Globus pallidus (tissue), 1 donor: ENCODE results near the gene CDC42BPB.

Source experiments
- DNase-seq: peaks from one replicate; pipeline ENCODE4 v3.0.0-alpha.2; 2015; ENCODE audit warnings: low spot score

The CDC42BPB gene, protein sequence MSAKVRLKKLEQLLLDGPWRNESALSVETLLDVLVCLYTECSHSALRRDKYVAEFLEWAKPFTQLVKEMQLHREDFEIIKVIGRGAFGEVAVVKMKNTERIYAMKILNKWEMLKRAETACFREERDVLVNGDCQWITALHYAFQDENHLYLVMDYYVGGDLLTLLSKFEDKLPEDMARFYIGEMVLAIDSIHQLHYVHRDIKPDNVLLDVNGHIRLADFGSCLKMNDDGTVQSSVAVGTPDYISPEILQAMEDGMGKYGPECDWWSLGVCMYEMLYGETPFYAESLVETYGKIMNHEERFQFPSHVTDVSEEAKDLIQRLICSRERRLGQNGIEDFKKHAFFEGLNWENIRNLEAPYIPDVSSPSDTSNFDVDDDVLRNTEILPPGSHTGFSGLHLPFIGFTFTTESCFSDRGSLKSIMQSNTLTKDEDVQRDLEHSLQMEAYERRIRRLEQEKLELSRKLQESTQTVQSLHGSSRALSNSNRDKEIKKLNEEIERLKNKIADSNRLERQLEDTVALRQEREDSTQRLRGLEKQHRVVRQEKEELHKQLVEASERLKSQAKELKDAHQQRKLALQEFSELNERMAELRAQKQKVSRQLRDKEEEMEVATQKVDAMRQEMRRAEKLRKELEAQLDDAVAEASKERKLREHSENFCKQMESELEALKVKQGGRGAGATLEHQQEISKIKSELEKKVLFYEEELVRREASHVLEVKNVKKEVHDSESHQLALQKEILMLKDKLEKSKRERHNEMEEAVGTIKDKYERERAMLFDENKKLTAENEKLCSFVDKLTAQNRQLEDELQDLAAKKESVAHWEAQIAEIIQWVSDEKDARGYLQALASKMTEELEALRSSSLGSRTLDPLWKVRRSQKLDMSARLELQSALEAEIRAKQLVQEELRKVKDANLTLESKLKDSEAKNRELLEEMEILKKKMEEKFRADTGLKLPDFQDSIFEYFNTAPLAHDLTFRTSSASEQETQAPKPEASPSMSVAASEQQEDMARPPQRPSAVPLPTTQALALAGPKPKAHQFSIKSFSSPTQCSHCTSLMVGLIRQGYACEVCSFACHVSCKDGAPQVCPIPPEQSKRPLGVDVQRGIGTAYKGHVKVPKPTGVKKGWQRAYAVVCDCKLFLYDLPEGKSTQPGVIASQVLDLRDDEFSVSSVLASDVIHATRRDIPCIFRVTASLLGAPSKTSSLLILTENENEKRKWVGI (N-terminal part only)

DNA sequence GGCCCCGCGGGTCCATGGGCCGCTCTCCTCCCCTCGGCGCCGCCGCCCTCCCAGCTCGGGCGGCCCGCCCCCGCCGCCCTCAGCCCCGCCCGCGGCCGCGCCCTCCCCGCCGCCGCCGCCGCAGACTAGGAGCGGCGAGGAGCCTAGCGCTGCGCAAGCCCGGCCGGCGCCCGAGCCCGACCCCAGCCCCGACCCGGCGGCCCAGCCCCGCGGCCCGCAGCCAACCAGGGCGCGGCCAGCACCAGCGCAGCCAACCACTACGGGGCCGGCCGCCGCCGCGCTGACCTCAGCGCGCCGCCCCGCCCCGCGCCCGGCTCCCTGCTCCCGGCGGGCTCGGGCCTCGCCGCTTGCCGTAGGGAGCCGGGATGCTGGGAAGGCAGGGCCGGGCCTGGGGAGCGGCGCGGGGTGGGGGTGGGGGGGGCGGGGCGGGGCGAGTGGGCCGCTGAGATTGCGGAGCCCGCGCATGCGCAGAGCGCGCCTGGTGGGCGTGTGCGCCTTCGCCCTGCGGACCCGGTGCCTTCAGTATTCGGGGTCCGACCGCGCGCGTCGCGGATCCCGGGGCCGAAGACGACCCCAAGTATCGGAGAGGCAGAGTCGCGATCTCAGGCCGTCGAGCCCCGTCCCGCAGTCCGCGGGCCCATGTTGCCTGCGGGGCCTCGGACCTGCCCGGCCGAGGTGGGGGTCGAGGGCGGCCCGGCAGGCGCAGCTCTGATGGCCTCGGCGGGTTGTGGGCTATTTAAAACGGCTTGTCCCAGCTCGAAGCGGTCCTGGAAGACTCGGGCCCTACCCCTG lies at the start of gene CDC42BPB:
Gene CDC42BPB, minus strand, starts transcription at position 178 of the 792 bp plus-strand sequence. CDS start 376 bp downstream, outside the sequence.
- DNase-seq = peak; percentile 90

DNA sequence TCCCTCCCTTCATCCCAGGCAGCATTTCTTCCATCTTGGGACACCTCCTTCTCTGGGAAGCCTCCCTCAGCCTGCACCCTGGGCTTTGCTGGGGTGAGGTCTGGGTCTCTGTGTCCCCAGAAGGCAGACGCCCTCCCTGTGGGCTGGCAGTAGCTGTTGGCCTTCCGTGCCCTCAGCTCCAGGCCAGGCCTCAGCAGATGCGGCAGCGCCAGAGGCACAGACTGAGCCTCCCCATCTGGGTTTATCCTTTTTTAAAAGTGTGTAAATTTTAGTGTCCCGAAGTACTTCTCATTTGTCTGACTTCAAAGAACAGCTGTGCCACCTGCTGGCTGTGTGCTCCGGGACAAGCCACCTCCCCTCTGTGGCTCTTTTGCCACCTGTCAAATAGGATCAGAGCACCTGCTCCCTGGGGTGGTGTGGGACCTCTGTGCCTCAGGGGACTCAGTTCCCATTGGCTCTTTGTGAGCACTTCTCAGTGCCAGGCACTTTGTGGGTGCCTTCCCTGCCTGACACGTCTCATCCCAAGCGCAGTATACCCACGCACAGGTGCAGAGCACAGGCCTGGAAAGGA lies 48.3 kb upstream of the CDC42BPB start:
- no peak for DNase-seq

DNA sequence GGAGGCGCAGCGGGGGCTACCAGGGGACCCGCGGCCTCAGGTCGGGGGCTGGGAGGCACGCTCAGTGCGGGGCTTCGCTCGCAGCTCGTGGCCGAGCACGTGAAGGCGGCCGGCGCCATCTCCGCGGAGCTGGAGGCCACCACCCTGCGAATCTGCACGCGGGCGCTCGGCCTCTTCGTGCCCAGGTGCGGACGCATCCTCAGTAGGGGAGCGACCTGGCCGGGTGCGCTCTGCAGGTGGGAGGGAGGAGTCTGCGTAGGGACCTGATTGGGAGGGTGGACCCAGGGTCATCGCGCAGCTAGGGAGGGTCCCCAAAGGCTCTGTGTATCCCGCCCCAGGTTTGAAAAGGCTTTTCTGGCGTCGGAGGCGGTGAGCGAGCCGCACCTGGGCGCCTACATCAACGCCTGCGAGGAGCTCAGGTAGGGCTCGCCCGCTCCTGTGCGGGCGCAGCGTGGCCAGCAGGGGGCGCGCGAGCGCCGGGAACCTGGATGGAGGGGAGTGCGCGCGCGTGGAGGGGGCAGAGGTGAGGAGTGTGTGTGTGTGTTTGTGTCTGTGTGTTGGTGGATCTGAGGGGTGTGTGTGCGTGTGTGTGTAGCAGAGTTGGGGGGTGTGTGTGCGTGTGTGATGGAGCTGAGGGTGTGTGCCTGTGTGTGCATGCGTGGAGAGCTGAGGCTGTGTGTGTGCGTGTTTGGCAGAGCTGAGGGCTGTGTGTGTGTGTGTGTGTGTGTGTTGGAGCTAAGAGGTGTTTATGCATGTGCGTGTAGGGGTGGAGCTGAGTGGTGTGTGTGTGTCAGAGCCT lies 47.5 kb upstream of the CDC42BPB start:
- DNase-seq = no peak

DNA sequence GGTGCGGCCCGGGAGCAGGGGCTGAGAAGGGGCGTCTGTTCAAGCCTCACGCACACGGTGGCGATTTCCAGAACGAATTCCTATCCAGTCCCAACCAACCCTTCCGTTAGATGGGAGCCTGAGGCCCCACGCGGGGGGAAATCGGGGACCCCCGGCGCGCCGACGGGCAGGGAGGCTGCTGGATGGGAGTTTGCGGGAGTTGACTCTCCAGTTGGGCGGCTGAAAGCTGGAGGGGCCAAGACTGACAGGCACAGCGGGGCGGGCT lies 47.0 kb upstream of the CDC42BPB start:
- no peak for DNase-seq

DNA sequence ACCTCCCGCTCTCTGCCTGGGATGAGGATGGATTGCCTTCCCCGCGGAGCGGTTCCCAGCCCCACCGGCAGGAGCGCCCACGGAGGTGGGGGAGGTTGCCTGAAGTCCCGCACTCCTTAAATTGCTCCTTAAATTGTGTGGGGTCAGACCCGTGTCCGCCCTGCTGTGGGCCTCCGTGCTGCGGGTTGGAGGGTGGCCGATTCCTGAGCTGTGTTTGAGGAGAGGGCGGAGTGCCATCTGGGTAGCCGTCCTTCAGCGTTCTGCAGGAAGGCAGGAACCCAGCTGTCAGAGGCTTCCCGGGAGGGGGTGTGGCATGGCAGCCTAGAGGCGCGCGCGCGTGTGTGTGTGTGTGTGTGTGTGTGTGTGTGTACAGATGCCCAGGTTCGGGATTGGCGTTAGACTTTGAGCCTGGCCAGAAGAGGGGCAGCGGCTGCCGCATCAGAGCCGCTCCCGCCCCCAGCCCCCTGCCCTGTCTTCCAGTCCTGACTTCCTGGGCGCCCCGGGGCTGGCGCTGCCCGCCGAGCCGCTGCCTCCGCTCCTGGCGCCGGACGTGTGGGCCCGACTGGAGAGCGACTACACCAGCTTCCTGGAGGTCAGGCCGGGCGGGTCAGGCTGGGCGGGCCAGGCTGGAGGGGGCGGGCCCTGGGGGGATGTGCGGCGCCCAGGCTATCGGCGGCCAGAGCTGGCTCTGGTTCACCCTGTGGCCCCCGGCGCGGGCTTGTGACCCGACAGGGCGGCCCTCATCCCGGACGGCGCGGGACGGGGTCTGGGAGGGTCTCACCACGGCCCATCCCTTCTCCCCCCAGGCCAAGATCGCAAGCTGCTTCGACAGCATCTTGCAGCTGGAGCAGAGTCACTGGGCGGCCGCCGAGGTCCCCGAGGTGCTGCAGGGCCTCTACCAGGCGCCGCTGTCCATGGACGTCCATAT lies 46.4 kb upstream of the CDC42BPB start:
- no peak for DNase-seq

DNA sequence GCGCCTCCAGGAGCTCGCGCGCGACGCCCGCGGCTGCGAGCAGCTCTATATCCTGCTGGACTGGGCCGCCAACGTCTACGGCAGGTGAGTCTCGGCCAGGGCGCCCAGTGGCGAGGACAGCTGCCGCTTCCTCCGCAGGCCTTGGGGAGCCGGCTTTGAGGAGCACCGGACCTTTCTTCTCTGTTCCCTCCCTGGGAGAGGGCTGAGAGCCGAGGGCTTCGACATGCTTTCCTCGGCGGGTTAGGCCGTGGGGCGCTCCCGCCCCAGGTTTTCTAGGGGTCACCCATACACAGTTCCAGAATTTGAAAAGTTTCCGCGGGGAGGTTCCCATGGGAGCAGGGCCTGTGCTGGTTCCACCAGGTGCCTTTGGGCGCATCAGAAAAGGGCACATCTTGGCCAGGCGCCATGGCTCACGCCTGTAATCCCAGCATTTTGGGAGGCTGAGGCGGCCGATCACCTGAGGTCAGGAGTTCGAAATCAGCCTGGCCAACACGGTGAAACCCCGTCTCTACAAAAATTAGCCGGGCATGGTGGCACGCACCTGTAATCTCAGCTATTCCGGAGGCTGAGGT lies 45.4 kb upstream of the CDC42BPB start:
- DNase-seq = no peak

DNA sequence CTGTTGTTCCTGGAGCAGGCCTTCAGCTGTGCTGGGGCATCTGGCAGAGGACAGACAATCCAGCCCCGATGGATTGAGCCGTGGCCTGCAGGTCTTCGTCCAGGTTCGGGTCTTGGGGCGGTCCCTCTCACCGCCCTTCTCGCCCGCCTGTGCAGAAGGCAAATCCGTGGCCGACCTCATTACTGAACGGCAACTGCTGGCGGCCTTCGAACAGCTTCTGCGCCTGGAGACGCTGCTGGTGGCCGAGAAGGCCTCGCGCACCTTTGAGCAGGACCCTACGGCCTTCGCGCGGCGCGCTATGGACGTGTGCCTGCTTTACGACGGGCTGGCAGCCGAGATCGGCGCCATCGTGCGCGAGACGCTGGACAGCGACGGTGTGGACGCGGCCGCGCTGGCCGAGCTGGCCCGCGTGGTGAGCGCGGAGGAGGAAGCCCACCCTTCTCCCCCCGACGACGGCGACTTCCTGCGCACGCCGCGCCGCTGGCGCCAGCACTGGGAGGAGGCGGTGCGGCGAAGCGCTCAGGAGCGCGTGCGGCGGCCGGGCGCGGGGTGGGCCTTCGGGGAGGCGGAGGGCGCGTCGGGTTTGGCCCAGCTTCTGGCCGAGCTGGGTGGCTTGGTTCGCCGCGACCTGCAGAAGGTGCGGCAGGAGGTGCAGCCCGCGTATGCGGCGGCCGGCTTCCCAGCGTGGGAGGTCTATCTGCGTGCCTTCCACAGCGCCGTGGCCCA lies 44.8 kb upstream of the CDC42BPB start:
- DNase-seq = no peak

DNA sequence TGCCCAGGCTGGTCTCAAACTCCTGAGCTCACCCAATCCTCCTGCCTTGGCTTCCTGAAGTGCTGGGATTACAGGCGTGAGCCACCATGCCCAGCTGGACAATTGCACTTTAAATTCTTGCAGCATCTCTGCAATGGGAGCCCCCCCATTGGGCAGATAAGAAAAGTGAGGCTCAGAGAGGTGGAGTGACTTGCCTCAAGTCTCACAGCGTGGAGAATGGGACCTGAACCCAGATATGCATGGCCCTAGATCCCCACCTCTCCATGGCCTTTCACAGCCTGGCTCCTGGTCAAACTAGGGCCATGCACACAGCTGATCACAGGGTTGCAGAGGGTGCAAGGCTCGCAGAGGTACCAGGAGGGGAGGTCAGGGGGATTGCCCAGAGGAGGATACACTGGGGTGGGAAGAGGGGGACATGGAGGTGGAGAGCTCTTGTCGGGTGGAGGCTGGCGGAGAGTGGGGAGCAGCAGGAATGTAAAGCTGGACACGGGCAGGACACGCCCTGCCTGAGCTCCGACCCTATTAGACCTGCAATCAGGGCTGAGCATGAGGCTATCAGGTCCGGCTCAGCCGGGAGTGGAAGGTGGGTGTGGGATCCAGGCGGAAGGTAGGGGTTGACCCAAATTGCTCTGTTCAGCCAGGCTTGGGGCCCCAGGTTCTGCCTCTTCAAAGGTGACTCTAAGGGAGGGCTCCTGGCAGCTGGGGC lies 44.1 kb upstream of the CDC42BPB start:
- DNase-seq = no peak

DNA sequence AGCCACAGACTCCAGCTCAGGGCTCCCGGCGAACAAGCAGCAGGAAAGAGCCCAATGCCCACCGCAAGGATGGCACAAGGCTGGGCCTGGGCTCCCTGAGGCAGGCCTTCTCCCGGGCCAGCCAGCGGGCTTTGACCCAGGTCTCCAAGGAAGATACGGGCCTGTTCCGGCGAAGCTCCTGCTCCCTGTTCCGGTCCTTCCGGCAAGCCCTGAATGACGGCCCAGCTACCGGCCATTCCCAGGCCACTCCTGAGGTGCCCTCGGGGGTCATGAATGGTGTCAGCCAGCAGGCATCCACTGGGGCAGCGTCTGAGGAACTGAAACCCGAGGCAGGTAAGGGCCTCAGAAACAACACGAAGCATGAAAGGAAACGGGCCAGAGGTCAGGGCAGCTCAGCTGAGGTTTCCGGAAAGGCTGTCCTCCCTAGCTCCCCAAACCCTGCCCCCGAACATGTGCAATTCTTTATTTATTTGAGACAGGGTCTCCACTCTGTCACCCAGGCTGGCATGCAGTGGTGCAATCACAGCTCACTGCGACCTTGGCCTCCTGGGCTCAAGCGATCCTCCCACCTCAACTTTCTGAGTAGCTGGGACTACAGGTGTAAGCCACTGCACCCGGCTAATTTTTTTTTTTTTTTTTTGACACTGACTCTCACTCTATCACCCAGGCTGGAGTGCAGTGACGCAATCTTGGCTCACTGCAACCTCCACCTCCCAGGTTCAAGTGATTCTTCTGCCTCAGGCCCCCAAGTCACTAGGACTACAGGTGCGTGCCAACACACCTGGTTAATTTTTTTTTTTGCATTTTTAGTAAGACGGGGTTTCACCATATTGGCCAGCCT lies 43.2 kb upstream of the CDC42BPB start:
- no peak for DNase-seq

DNA sequence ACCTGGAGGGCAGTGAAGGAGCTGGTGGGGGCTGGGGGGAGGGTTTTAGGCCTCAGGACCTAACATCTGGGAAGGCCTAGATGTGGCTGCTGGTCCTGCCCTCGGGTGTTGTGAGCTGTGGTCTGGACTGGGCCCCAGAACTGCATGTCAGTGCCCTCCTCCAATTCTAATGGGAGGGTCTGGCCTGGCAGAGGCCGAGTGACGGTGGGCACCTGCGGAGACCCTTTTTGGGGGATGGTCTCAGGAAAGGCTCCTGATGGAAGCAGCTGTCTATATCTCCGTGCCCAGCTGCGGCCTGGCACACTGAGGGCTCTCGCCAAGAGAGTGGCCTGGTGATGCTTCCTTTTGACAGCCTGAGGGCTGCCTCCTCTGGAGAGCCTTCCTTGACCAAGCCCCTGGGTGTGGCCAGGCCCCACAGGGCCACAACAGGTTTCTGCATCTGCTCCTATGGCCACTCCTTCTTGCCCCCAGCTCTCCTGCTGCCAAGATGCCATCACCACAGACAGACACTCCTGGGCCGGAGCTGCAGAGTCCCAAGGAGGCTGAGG lies 42.5 kb upstream of the CDC42BPB start:
- DNase-seq = no peak

DNA sequence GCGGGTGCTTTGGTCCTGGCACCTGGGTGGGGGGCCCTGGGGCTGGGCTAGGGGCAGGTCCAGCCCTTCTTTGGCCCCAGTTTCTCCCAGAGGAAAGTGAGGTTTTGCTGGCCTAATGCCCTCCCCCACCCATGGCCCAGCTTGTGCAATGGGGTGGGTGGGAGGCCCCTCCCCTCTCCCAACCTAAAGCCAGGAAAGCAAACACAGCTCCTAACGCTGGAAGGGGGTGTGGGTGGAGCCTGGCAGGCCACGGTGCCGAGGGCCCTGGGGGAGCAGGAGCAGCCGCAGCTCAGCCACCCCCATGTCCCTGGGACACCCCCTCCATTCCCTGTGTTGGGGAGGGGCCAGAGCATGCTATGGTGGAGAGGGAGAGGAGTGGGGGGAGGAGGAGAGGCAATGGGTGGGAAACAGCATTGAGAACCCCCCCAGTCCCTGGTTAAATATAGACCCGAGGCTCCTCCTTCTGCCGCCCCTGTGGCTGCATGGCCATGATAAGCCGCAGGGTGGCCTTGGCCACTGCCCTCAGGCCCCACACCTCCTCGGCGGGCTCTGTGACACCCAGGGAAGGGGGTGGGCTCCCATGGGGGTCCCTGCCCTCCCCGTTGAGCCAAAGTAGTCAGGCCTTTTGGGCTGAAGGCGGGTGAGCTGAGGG lies 41.9 kb upstream of the CDC42BPB start:
- no peak for DNase-seq

DNA sequence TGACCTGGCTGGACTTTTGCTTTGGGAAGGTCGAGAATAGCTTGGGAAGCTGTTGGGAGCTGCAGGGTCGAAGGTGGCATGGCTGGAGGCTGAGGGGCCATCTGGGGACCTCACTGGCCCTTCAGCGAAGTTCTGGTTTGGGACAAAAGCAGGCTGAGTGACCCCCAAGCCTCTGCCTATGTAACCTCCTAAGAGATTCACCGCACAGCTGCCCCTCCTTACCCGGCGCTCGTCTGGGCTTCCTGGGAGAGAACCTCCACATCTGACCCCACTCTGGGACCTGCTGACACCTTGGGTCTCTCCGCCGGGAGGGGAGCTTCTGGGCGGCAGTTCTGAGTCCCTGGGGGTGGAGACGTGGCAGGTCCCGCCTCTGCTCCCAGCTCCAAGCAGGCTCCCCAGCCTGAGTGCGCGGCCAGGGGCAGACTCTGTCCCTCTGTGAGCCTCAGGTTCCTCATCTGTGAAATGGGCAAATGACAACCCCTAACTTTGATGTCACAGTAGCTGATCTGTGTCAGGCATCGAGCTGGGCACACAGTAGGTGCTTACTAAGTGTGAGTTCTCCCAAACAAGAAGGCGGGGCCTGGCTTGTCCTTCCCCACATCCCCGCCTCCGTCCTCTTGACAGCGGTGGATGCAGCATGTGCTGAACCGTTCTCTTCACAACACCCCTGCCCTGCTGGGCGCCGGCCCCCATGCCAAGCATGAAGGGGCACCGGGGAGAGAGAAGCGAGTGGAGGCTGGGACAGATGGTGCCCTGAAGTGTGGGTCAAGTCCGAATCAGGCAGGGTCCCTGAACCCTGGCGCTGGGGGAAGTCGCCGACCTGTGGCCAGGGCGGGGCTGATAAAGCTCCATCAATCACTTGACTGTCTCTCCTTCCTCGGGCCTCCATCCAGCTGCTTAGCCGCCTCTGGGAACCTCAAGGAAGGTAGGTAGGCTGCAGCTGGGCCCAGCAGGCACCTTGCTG lies 40.9 kb upstream of the CDC42BPB start:
- DNase-seq = no peak

DNA sequence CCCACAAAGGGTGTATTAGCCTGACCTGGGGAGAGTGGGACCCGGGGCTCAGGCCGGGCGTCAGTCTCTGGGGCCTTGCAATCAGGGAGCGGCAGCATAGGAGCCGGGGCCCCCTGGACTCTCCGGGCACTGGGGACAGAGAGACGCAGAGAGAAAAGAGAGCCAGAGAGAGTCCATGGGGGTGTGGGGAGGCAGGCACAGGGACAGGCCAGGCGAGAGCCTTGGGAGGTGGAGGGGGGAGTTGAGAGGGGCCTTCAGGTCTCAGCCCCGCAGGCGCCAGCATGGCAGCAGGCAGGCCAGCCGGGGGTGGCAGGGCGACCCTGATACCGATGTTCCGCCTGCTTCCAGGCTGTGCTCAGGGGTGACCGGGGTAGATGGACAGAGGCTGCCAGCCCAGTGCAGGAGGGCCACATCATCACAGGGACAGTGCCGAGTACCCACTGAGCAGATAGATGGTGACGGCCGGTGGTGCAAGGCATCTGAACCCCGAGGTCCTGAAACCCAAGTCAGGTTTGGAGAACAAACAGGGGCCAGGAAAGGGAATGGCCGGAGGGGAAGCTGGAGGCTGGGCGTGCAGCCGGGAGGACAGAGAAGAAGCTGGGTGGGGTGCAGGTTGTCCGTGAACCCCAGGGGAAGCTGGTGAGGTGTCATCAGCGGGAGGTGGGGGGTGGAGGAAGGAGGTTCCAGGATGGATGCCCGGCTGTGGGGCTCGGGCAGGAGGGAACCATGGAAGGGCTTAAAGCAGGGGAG lies 40.1 kb upstream of the CDC42BPB start:
- no peak for DNase-seq

DNA sequence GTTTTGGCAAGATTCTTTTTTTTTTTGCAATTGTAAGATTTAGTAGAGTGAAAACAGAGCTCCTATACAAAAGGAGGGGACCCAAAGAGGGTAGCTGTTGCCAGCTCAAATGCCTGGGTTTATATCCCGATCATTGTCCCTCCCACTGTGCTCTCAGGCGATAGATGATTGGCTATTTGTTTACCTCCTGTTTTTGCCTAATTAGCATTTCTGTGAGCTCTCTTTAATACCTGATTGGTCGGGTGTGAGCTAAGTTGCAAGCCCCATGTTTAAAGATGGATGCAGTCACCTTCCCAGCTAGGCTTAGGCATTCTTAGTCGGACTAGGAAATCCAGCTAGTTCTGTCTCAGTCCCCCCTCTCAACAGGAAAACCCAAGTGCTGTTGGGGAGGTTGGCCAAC lies 39.0 kb upstream of the CDC42BPB start:
- no peak for DNase-seq
